Naive thymus-derived CD4-positive, alpha-beta T cell (primary cell): ENCODE measurements around the gene SLC9A3. TPM values are rescaled to one million over a fixed set of nuclear protein-coding genes. Genes with fewer than 3 reads are reported as not detected.

Experiments
- ATAC-seq: fragments of 150-1000 bp; cut with Tn5 transposase; 2 replicates; pipeline ENCODE4 v1.10.0; 2021; ENCODE audit warnings: mild to moderate bottlenecking, moderate library complexity
- CTCF ChIA-PET: fragments of 350-600 bp; sonication (Branson Sonifier 250); formaldehyde crosslinking; loops from one replicate; lab custom pipeline; 2021; ENCODE audit warnings: antibody characterized with exemption; lab: Charles Lee
- POLR2A ChIA-PET: fragments of 350-600 bp; sonication (Branson Sonifier 250); formaldehyde crosslinking; loops from one replicate; lab custom pipeline; 2021; ENCODE audit warnings: antibody characterized with exemption, inconsistent platforms; lab: Charles Lee
- DNase-seq, 9 donors: peaks; one replicate each; pipeline versions ENCODE4 v3.0.0 to v3.0.0-alpha.2; 2020 to 2022; ENCODE audit warnings: mixed read lengths in 1 of 9
- H3K27ac ChIP-seq: one replicate; pipeline ENCODE4 v1.7.0; 2013; ENCODE audit warnings: mild to moderate bottlenecking, low read depth, low read length, moderate library complexity
- H3K27me3 ChIP-seq, 2 donors: one replicate each; pipeline ENCODE4 v1.7.0; 2013; ENCODE audit warnings: low read length in 2 of 2, mild to moderate bottlenecking in 2 of 2, moderate library complexity in 2 of 2; ENCODE audit not compliant: control insufficient read depth in 2 of 2, insufficient read depth in 2 of 2
- H3K36me3 ChIP-seq, 3 experiments: 1 replicate in 2 of 3; 2 replicates in 1 of 3; pipeline ENCODE4 v1.7.0; 2013; ENCODE audit warnings: low read length in 3 of 3, mild to moderate bottlenecking in 3 of 3, moderate library complexity in 1 of 3; ENCODE audit not compliant: insufficient read depth in 3 of 3, control insufficient read depth in 2 of 3
- H3K4me1 ChIP-seq, 2 donors: one replicate each; pipeline ENCODE4 v1.7.0; 2013; ENCODE audit warnings: low read length in 2 of 2, mild to moderate bottlenecking in 2 of 2, moderate library complexity in 1 of 2; ENCODE audit not compliant: control insufficient read depth in 2 of 2, insufficient read depth in 2 of 2
- H3K4me3 ChIP-seq: 2 replicates; pipeline ENCODE4 v1.7.0; 2013; ENCODE audit warnings: mild to moderate bottlenecking, low read length
- H3K9me3 ChIP-seq, 3 experiments: 1 replicate in 2 of 3; 2 replicates in 1 of 3; pipeline ENCODE4 v1.7.0; 2013; ENCODE audit warnings: low read length in 3 of 3; ENCODE audit not compliant: control insufficient read depth in 2 of 3
- H3K27ac Mint-ChIP-seq, 9 donors: one replicate each; pipeline ENCODE4 v1.8.0; 2020 to 2022; ENCODE audit warnings: mixed read lengths in 9 of 9, mild to moderate bottlenecking in 8 of 9, moderate library complexity in 5 of 9, inconsistent platforms in 2 of 9
- H3K27me3 Mint-ChIP-seq, 5 donors: one replicate each; pipeline ENCODE4 v1.8.0; 2021 to 2022; ENCODE audit warnings: mixed read lengths in 5 of 5, mild to moderate bottlenecking in 1 of 5
- H3K36me3 Mint-ChIP-seq, 5 donors: one replicate each; pipeline ENCODE4 v1.8.0; 2020 to 2022; ENCODE audit warnings: mixed read lengths in 5 of 5, mild to moderate bottlenecking in 3 of 5, inconsistent platforms in 1 of 5
- H3K4me1 Mint-ChIP-seq, 7 donors: one replicate each; pipeline ENCODE4 v1.8.0; 2020 to 2022; ENCODE audit warnings: mixed read lengths in 7 of 7, mild to moderate bottlenecking in 3 of 7, inconsistent platforms in 1 of 7
- H3K4me3 Mint-ChIP-seq, 10 donors: one replicate each; pipeline ENCODE4 v1.8.0; 2020 to 2022; ENCODE audit warnings: mild to moderate bottlenecking in 10 of 10, mixed read lengths in 10 of 10, moderate library complexity in 6 of 10, inconsistent platforms in 2 of 10
- H3K9me3 Mint-ChIP-seq, 11 donors: one replicate each; pipeline ENCODE4 v1.8.0; 2020 to 2022; ENCODE audit warnings: mixed read lengths in 11 of 11, mild to moderate bottlenecking in 4 of 11, inconsistent platforms in 1 of 11, moderate library complexity in 1 of 11
- intact Hi-C, 2 donors: fragments of 100-400 bp; cut with micrococcal nuclease; formaldehyde crosslinking; loops; one replicate each; pipeline ENCODE4 v1.15.1; 2023
- polyA plus RNA-seq, 2 donors: library from polyadenylated mRNA; unstranded; fragments of 300-500 nt; fragmentation: Illumina TruSeq; gene quantifications; one replicate each; pipeline ENCODE4 v1.2.3, GENCODE V29; 2021
- total RNA-seq, 6 experiments: library from RNA in 5 of 6; stranded (reverse) in 5 of 6; gene quantifications; 1 replicate in 5 of 6; 2 replicates in 1 of 6; pipeline ENCODE4 v1.2.3 and lab custom pipeline; 2021 to 2026

SLC9A3 gene
- total and polyA plus RNA-seq, 7 experiments from 2014 or later: 1.5 to 5.5 (median 3.2) TPM

DNA sequence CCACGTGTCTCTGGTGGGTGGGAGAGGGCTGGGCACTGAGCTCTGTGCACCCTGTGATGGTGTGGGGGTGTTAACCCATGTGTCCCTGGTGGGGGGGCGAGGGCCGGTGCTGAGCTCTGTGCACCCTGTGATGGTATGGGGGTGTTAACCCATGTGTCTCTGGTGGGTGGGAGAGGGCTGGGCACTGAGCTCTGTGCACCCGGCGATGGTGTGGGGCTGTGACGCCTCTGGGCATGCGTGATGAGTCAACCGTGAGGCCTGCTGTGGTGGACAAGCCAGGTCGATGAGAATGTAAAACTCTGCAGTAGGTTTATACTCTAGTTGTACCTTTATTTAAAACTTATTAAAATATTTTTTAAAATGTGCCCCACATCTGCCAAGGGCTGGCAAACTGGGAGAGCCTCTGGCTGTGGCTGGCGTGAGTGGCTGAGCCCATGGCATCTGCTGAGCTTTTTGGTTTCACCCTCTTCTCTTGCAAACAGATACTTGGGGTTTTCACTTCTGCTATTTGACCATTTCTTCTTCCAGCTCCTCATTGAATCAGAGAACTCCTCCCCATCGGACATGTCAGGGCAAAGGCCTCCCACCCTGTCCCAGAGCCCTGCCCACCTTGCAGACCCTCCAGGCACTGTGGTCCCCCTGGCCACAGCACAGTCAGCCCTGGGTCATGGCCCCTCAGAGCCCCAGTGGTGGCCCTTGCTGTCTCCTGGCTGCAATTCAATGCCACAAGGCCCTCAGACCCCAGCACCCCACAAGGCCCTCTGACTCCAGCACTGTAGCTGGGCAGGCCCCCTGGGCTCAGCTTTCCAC, 99.7 kb downstream of the SLC9A3 start:
- Histone ChIP-seq H3K4me3 (no peak overlapping the region), H3K4me1 (no peaks in the 10 kb centered on the region), H3K36me3 (no peaks in the 10 kb centered on the region), H3K27me3 (no peaks in the 10 kb centered on the region), H3K9me3 (no peaks in the 10 kb centered on the region), H3K27ac (no peak overlapping the region)
- peaks cover 0 to 18% (median 2%) of the 10 kb centered on the region in 7 donors for H3K4me1 Mint-ChIP-seq
- H3K36me3 Mint-ChIP-seq: peaks cover 0 to 8% (median 0%) of the 10 kb centered on the region in 5 donors
- DNase-seq (no peak), ATAC-seq (no peak)
- no peaks in the 10 kb centered on the region for H3K9me3 Mint-ChIP-seq
- ChIA-PET CTCF (interaction anchor here (2.2 kb wide), 1 partner anchor 236 kb away, joined by 11 read pairs; no protein-coding TSS in a partner anchor), POLR2A (no interaction called here)
- peak overlapping the region in 1 of 9 donors; percentile 63 for H3K27ac Mint-ChIP-seq
- intact Hi-C loops: loop anchor here in 1 of 2 donors (1.0 kb wide), 1 partner anchor 236 kb away; no protein-coding TSS in a partner anchor
- H3K4me3 Mint-ChIP-seq: no peak overlapping the region
- peaks cover 0 to 11% (median 0%) of the 10 kb centered on the region in 5 donors for H3K27me3 Mint-ChIP-seq

DNA sequence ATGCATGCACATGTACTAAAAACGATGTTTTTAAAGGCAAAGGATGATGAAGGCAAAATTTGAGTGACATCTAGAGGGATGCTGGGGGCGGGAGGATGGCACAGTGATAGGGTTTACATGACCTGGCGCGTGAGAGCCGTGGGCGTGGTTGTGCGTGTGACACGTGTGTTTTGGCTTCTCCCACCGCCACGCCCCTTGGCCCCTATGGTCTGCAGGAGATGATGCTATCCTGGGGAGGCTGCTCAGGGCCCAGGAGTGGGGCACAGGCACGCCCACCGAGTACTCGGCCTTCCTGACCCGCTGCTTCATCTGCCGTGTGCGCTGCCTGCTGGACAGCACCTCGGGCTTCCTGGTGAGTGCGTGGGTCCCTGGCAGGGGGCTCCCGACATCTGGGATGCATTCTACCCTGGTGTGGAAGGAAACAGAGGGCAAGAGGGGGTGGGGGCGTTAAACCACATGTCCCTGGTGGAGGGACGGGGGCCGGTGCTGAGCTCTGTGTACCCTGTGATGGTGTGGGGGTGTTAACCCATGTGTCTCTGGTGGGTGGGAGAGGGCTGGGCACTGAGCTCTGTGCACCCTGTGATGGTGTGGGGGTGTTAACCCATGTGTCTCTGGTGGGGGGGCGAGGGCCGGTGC, 100.5 kb downstream of the SLC9A3 start:
- no peaks in the 10 kb centered on the region for H3K27me3 ChIP-seq
- Mint-ChIP-seq H3K27me3 (peaks cover 0 to 11% (median 0%) of the 10 kb centered on the region in 5 donors), H3K9me3 (no peaks in the 10 kb centered on the region), H3K4me3 (no peak overlapping the region), H3K27ac (no peak overlapping the region), H3K4me1 (peaks cover 0 to 18% (median 2%) of the 10 kb centered on the region in 7 donors), H3K36me3 (peaks cover 0 to 8% (median 0%) of the 10 kb centered on the region in 5 donors)
- no peak overlapping the region for H3K4me3 ChIP-seq
- H3K9me3 ChIP-seq: no peaks in the 10 kb centered on the region
- no peaks in the 10 kb centered on the region for H3K36me3 ChIP-seq
- H3K4me1 ChIP-seq: no peaks in the 10 kb centered on the region
- intact Hi-C loops: no loop called here
- DNase-seq (no peak), ATAC-seq (no peak)
- no peak overlapping the region for H3K27ac ChIP-seq
- ChIA-PET POLR2A (no interaction called here), CTCF (no interaction called here)

DNA sequence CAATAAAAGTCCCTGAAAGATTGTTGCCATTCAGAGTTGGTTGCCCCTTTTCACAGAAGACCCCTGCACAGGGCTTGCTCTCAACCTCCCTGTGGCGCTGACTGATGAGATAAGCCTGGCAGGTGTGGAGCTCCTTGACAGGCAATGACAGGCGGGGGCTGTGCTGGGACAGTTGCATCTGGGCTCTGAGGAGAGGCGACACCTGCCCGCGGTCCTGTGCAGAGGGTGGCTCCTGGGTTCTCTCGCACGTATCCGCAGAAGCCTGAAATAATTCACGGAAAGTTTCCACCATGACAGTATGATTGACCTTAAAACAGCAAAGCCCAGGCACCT, 101.0 kb downstream of the SLC9A3 start:
- POLR2A ChIA-PET: no interaction called here
- no peak for ATAC-seq
- Histone ChIP-seq H3K27ac (no peak overlapping the region), H3K9me3 (no peaks in the 10 kb centered on the region), H3K36me3 (no peaks in the 10 kb centered on the region), H3K27me3 (no peaks in the 10 kb centered on the region), H3K4me1 (no peaks in the 10 kb centered on the region), H3K4me3 (no peak overlapping the region)
- intact Hi-C loops: no loop called here
- no peak overlapping the region for H3K4me3 Mint-ChIP-seq
- peaks cover 0 to 18% (median 2%) of the 10 kb centered on the region in 7 donors for H3K4me1 Mint-ChIP-seq
- peaks cover 0 to 8% (median 0%) of the 10 kb centered on the region in 5 donors for H3K36me3 Mint-ChIP-seq
- H3K27me3 Mint-ChIP-seq: peaks cover 0 to 11% (median 0%) of the 10 kb centered on the region in 5 donors
- H3K9me3 Mint-ChIP-seq: no peaks in the 10 kb centered on the region
- no peak for DNase-seq
- CTCF ChIA-PET: no interaction called here
- peak overlapping the region in 1 of 9 donors; percentile 58 for H3K27ac Mint-ChIP-seq

DNA sequence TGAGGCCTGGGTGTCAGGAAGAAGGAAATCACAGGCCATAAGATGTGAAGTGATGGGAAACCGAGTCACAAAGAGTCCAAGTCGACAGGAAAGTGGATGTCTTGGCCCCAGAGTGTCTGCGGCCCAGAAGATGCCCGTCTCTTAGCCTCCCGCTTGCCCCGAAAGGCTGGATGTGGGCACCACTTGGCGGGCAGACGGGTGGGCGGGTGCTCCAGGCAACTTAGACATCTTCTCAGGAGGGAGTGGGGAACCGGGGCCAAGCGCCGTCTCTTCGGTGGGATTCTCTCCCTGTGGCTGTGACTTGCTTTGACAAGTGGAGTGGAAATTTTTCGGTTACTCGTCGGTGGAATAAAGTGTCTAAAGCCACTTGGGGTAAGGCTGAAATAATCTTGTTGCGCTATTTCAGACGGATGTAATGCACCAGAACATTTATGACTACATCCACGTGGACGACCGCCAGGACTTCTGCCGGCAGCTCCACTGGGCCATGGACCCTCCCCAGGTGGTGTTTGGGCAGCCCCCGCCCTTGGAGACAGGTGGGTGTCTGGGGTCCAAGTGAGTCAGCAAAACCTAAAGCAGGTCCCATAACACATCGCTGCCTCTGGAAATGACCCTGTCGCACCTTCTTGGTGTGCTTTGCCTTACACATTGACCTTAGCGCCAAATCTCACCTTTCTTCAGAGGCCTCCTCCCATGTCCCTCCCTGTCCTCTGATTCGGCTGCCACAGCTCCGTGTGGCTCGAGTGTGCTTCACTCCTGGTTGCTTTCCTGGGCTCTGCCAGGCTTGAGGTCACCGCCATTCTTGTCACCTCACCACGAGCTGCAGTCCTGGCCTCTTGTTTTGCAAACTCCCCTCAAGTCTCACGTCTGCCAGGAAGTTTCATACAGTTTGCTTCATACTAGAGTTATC, 101.7 kb downstream of the SLC9A3 start:
- Histone ChIP-seq H3K36me3 (no peaks in the 10 kb centered on the region), H3K27ac (no peak overlapping the region), H3K9me3 (no peaks in the 10 kb centered on the region), H3K27me3 (no peaks in the 10 kb centered on the region), H3K4me3 (no peak overlapping the region), H3K4me1 (no peaks in the 10 kb centered on the region)
- intact Hi-C loops: no loop called here
- Mint-ChIP-seq H3K36me3 (peaks cover 0 to 8% (median 0%) of the 10 kb centered on the region in 5 donors), H3K27ac (peak overlapping the region in 1 of 9 donors; percentile 58), H3K4me3 (no peak overlapping the region), H3K4me1 (peaks cover 0 to 18% (median 2%) of the 10 kb centered on the region in 7 donors), H3K9me3 (no peaks in the 10 kb centered on the region), H3K27me3 (peaks cover 0 to 11% (median 0%) of the 10 kb centered on the region in 5 donors)
- POLR2A ChIA-PET: no interaction called here
- CTCF ChIA-PET: no interaction called here
- no peak for DNase-seq
- ATAC-seq: no peak

DNA sequence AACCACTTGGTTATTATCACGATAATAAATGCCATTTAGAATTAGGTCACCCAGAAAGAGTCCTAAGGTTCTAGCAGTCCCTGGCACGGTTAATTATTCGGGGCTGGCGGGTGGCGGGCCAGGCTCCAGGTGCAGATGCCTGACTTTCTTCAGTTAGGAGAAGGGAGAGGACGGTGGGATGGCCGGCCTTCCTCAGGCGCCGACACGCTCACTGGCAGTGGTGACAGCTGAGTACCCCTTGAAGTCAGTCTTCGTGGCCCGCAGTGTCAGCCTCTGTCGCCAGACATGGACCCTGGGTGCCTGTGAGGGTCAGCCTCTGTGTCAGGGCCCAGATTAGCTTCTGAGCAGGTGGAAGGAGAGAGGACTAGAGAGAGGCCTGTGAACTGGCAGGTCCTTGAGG, 102.3 kb downstream of the SLC9A3 start:
- H3K4me3 ChIP-seq: no peak overlapping the region
- H3K9me3 ChIP-seq: no peaks in the 10 kb centered on the region
- H3K36me3 ChIP-seq: no peaks in the 10 kb centered on the region
- Mint-ChIP-seq H3K27ac (peak overlapping the region in 1 of 9 donors; percentile 65), H3K27me3 (peaks cover 0 to 11% (median 0%) of the 10 kb centered on the region in 5 donors), H3K4me1 (peaks cover 0 to 18% (median 2%) of the 10 kb centered on the region in 7 donors), H3K9me3 (no peaks in the 10 kb centered on the region), H3K36me3 (peaks cover 0 to 8% (median 0%) of the 10 kb centered on the region in 5 donors), H3K4me3 (no peak overlapping the region)
- DNase-seq (no peak), ATAC-seq (no peak)
- ChIA-PET CTCF (no interaction called here), POLR2A (no interaction called here)
- H3K27me3 ChIP-seq: no peaks in the 10 kb centered on the region
- intact Hi-C loops: no loop called here
- no peaks in the 10 kb centered on the region for H3K4me1 ChIP-seq
- no peak overlapping the region for H3K27ac ChIP-seq

DNA sequence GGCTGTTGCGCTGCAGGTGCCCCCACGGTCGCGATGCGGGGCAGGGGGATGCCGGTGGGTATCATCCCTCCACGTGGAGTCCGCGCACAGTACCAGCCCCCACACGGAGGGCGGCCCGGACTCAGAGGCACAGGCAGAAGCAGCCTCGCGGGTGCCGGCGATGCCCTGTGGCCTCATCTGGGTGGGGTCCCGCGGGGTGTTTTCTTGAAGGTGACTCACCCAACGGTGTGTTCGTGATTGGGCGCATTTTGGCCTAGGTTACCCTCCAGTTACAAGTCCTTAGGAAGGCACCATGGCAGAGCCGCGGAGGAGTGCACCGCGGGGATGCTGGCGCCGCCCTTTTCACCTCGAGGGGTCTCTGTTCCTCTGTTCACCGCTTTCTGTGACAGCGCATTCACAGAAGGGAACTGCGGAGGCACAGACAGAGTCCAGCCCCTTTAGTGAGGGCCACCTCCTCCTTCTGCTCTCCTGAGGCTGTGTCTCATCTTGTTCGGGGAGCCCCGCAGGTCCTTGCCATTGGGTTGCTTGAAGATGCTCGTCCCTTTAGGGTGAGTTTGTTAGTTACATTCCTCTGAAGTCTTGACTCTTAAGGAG, 102.9 kb downstream of the SLC9A3 start:
- Mint-ChIP-seq H3K9me3 (no peaks in the 10 kb centered on the region), H3K36me3 (peaks cover 0 to 6% (median 0%) of the 10 kb centered on the region in 5 donors), H3K4me3 (no peak overlapping the region), H3K27me3 (peaks cover 0 to 5% (median 0%) of the 10 kb centered on the region in 5 donors), H3K27ac (no peak overlapping the region), H3K4me1 (peaks cover 0 to 18% (median 2%) of the 10 kb centered on the region in 7 donors)
- ChIA-PET POLR2A (no interaction called here), CTCF (no interaction called here)
- Histone ChIP-seq H3K4me3 (no peak overlapping the region), H3K36me3 (no peaks in the 10 kb centered on the region), H3K9me3 (no peaks in the 10 kb centered on the region), H3K27ac (no peak overlapping the region), H3K27me3 (no peaks in the 10 kb centered on the region), H3K4me1 (no peaks in the 10 kb centered on the region)
- intact Hi-C loops: no loop called here
- DNase-seq: no peak
- no peak for ATAC-seq
